H1 (cell line): Measurements from ENCODE around the gene ACTA2. TPM values are rescaled to one million over a fixed set of nuclear protein-coding genes. Genes with fewer than 3 reads are reported as not detected.

Experiments used
- CHD2 ChIP-seq: IDR thresholded peaks from 2 replicates; pipeline ENCODE4 v1.6.1; 2012; ENCODE audit warnings: low read length, improper control_type of control experiment
- KDM1A ChIP-seq: fragments of 200-600, 300-600 bp; sonication (generic); IDR thresholded peaks from 2 replicates; pipeline ENCODE4 v1.7.1; 2016; ENCODE audit warnings: mild to moderate bottlenecking, low read length, borderline replicate concordance
- polyA plus RNA-seq, 7 experiments: library from polyadenylated mRNA; depleted of rRNA in 3 of 7; stranded (reverse) in 5 of 7; unstranded in 2 of 7; fragments of >200 nt in 5 of 7; fragments of 200-250 nt in 2 of 7; gene quantifications; 1 replicate in 5 of 7; 2 replicates in 1 of 7; 4 replicates in 1 of 7; pipeline versions ENCODE4 v1.2.1 to v1.2.3, GENCODE V29; 2011 to 2013; ENCODE audit warnings: missing spikeins in 2 of 7, mixed read lengths in 2 of 7
- total RNA-seq: library from RNA; stranded (reverse); fragmentation: NEBNext Ultra II Directional; extraction: Animal tissue kit (Norgen Biotek cat#: 25700); gene quantifications from 2 replicates; pipeline ENCODE4 v1.2.1, GENCODE V29; 2021
- TF ChIP-seq, protein P1 (sequence below): fragments of 300-600 bp; sonication (generic); IDR thresholded peaks from 2 replicates; pipeline ENCODE4 v1.7.1; 2012; ENCODE audit warnings: low read length, moderate library complexity, mild to moderate bottlenecking, inconsistent platforms; ENCODE audit not compliant: insufficient replicate concordance

The ACTA2 gene
- total and polyA plus RNA-seq, 2 of the 8 experiments (the other 6 are each of a cell fraction or from before 2014, with no cell fraction given), result 3.5 to 8.9 TPM

DNA sequence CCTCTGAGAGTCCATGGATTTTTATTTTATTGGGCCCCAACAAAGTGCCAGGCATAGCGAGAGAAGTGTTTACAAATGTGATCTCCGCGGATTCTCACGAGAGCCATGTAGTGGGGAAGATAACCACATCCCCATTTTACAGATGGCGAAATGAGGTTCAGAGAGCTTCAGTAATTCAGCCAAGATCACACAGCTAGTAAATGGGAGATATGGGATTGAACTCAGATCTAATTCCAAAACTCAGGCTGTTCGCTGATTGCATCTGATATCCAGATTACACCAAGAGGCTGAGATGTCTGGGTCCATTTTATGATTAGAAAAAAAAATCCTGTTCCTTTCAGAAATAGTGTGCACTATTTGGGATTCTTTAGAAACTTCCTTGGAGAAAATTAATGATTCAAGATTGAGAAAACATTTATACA is 39.3 kb upstream of the ACTA2 start (continued):
- TF ChIP-seq, protein P1, sequence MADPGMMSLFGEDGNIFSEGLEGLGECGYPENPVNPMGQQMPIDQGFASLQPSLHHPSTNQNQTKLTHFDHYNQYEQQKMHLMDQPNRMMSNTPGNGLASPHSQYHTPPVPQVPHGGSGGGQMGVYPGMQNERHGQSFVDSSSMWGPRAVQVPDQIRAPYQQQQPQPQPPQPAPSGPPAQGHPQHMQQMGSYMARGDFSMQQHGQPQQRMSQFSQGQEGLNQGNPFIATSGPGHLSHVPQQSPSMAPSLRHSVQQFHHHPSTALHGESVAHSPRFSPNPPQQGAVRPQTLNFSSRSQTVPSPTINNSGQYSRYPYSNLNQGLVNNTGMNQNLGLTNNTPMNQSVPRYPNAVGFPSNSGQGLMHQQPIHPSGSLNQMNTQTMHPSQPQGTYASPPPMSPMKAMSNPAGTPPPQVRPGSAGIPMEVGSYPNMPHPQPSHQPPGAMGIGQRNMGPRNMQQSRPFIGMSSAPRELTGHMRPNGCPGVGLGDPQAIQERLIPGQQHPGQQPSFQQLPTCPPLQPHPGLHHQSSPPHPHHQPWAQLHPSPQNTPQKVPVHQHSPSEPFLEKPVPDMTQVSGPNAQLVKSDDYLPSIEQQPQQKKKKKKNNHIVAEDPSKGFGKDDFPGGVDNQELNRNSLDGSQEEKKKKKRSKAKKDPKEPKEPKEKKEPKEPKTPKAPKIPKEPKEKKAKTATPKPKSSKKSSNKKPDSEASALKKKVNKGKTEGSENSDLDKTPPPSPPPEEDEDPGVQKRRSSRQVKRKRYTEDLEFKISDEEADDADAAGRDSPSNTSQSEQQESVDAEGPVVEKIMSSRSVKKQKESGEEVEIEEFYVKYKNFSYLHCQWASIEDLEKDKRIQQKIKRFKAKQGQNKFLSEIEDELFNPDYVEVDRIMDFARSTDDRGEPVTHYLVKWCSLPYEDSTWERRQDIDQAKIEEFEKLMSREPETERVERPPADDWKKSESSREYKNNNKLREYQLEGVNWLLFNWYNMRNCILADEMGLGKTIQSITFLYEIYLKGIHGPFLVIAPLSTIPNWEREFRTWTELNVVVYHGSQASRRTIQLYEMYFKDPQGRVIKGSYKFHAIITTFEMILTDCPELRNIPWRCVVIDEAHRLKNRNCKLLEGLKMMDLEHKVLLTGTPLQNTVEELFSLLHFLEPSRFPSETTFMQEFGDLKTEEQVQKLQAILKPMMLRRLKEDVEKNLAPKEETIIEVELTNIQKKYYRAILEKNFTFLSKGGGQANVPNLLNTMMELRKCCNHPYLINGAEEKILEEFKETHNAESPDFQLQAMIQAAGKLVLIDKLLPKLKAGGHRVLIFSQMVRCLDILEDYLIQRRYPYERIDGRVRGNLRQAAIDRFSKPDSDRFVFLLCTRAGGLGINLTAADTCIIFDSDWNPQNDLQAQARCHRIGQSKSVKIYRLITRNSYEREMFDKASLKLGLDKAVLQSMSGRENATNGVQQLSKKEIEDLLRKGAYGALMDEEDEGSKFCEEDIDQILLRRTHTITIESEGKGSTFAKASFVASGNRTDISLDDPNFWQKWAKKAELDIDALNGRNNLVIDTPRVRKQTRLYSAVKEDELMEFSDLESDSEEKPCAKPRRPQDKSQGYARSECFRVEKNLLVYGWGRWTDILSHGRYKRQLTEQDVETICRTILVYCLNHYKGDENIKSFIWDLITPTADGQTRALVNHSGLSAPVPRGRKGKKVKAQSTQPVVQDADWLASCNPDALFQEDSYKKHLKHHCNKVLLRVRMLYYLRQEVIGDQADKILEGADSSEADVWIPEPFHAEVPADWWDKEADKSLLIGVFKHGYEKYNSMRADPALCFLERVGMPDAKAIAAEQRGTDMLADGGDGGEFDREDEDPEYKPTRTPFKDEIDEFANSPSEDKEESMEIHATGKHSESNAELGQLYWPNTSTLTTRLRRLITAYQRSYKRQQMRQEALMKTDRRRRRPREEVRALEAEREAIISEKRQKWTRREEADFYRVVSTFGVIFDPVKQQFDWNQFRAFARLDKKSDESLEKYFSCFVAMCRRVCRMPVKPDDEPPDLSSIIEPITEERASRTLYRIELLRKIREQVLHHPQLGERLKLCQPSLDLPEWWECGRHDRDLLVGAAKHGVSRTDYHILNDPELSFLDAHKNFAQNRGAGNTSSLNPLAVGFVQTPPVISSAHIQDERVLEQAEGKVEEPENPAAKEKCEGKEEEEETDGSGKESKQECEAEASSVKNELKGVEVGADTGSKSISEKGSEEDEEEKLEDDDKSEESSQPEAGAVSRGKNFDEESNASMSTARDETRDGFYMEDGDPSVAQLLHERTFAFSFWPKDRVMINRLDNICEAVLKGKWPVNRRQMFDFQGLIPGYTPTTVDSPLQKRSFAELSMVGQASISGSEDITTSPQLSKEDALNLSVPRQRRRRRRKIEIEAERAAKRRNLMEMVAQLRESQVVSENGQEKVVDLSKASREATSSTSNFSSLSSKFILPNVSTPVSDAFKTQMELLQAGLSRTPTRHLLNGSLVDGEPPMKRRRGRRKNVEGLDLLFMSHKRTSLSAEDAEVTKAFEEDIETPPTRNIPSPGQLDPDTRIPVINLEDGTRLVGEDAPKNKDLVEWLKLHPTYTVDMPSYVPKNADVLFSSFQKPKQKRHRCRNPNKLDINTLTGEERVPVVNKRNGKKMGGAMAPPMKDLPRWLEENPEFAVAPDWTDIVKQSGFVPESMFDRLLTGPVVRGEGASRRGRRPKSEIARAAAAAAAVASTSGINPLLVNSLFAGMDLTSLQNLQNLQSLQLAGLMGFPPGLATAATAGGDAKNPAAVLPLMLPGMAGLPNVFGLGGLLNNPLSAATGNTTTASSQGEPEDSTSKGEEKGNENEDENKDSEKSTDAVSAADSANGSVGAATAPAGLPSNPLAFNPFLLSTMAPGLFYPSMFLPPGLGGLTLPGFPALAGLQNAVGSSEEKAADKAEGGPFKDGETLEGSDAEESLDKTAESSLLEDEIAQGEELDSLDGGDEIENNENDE, result no peak
- TF ChIP-seq KDM1A, result peak; percentile 98
- TF ChIP-seq CHD2, result peak; percentile 69; the same call in 1 of the 2 replicates
